ENCODE data around the gene NUDT22.
A peak's percentile ranks its signal among the peaks of the same experiment; 100 is the strongest.

The NUDT22 gene

DNA sequence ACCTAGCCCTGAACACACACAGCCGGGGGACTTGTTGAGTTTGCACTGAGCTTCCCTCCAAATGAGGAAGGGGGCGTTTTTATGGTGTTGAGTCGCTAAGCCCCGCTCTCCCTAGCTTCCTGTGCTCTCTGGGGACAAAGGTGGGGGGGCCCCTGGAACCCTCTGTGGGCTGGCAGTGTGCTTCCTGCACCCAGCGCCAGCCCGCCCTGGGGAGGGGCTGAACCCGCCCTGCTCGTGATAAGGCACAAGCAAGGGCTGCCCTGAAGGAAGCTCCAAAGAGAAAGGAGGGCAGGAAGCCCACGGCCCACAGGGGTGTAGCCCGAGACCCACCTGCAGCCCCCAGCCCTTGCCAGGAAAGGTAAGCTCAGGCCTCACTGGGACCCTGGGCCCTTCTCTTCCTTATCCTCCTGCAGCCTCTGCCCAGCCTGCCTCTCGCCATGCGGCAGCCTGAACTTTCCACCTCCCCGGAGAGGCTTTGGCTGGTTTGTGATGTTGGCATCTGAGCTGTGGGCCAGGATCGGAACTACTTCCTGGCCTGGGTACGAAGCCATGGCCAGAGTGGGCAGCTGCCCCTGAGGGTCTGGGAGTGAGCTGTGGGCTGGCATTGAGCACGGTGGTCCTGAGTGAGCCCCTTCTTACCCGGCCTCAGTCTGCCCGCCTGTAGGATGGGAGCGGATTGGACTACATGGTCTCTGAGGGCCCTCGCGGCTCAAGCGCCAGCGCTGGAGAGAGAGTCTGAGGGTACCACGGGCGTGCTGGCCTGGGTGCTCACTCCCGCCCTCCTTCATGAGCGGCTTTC, 19.4 kb upstream of the NUDT22 start, which contains the start of gene FERMT3:
TSS of gene FERMT3 (plus strand) at position 265 of the 799 bp plus-strand sequence. CDS start 644 bp downstream, outside the sequence.
- DNase-seq (ENCODE audit: low spot score): no peak

GRCh38 chr11:64207256-64208085, 18.6 kb upstream of the NUDT22 start:
- peak; percentile 68 for DNase-seq (ENCODE audit: low spot score)

DNA sequence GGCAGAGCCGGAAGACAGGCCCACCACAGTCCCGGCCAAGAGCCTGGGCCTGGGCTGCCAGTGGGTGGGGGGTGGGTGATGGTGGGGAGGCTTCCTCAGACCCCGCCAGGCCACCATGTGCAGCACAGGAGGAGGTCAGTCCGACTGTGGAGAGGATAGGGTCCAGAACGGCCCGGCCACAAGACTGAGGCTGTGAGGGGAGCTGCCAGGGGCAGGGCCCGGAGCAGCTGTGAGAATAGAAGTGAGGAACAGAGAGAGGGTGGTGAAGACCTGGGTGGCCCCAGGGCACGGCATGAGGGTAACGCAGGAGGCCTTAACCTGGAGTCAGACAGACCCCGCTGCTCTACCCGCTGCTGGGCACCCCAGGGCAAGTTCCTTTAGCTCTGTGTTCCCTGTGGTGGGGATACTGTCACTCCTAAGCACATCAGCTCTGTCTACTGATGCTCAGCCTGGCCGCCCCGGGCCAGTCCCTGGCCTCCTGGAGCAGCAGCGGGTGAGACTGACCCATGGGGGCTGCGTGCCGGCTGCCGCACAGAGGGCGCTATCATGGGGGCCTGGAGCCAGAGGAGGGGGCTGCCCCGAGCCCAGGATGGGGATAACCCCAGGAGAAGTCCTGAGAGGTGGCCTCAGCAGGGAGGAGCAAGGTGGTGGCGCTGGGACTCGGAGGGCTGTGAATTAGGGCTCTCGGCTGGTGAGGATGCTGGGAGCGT, 17.8 kb upstream of the NUDT22 start:
- DNase-seq (ENCODE audit: low spot score): no peak

DNA sequence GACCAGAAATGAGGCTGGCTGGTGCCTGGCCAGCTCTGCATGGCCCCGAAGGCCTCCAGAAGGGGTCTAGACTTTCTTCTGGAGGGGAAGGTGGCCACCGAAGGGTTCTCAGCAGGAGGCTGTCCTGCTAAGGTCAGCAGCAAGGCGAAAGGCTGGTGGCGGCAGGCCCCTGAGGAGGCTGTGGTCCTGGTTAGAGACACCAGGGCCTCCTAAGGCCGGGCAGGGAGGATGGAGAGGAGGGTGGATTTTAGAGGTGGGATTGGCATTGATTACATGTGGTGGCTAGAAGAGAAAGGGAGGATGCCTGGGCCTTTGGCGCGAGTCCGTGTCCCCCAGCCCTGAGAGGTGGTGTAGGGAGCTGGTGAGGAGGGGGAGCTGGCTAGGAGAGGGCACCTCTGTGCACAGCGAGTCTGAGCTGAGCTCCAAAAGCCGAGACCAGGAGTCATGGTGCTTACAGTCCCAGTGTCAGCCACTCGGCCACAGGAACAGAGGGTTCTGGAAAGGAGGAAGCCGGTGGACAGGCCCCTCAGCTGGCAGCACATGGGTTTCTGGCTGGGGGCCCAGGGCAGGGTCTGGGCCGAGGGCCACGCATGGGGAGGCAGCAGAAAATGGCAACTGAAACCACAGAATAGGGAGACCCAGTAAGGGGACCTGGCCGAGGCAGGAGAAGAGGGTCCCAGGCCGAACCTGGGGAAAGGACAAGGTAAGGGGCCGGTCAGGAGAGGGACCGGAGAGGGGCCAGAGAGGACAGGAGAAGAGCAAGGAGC, 17.1 kb upstream of the NUDT22 start:
- DNase-seq (ENCODE audit: low spot score): no peak

DNA sequence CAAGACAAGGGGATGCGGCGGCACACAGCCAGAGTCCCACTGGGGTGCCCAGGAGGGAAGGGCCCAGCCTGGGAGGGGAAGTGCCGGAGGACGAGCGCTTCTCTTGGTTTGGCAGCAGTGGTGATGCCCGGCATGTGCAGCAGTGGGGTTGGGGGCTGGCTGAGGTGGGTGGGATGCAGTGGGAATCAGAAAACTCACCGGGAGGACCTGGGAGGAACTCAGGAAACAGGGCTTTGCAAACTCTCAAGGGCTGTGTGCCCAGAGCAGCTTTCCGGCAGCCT, 16.6 kb upstream of the NUDT22 start:
- no peak for DNase-seq (ENCODE audit: low spot score)

DNA sequence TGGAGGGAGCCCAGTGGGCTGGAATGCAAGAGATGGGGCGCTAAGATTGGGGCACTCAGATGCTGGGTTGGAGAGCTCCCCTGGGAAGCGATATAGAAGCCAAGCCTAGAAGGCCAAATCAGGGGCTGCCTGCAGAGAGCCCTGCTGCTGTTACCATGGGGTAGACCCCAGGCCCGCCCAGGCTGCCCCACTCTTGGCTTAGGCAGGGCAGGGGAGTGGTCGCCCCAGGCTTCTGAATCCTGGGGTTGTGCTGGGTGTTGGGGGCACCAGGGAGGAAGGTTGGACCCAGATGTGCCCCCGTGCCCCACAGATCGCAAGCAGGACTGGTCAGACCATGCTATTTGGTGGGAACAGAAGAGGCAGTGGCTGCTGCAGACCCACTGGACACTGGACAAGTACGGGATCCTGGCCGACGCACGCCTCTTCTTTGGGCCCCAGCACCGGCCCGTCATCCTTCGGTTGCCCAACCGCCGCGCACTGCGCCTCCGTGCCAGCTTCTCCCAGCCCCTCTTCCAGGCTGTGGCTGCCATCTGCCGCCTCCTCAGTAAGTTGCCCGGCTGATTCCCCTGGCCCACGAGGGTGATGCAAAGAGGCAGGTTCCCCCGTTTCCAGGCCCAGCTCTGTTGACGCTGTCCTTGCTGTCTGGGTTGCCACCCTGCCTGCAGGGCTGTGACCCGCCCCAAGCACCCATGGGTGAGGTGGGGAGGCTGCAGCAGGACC, 15.6 kb upstream of the NUDT22 start:
- no peak for DNase-seq (ENCODE audit: low spot score)

DNA sequence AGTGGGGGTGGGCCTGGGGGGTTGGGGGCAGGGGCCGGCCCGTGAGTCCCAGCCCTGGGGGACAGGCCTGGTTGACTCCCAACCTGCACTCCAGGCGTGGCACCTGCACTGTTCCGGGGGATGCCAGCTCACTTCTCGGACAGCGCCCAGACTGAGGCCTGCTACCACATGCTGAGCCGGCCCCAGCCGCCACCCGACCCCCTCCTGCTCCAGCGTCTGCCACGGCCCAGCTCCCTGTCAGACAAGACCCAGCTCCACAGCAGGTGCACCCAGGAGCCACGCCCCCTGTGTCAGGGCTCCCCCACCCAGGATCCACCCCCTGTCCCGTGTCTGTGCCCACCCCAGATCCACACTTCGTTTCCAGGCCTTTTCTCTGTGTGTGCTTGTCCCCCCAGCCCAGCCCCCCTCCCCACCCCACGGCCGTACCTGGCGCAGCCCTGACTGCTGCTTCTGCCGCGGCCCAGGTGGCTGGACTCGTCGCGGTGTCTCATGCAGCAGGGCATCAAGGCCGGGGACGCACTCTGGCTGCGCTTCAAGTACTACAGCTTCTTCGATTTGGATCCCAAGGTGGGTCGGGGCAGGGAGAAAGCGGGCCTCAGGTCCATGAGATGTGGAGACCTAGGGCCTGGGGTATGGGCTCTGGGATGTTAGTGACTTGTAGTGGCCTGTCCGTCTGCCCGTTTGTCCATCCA, 14.7 kb upstream of the NUDT22 start:
- no peak for DNase-seq (ENCODE audit: low spot score)

- DNase-seq (ENCODE audit: low spot score): no peak
Measured at GRCh38 chr11:64216879-64217278, 9.2 kb upstream of the NUDT22 start.

GRCh38 chr11:64218628-64219353, 7.3 kb upstream of the NUDT22 start:
- DNase-seq (ENCODE audit: low spot score): no peak

- no peak for DNase-seq (ENCODE audit: low spot score)
Measured at GRCh38 chr11:64219354-64219684, 6.8 kb upstream of the NUDT22 start.

DNA sequence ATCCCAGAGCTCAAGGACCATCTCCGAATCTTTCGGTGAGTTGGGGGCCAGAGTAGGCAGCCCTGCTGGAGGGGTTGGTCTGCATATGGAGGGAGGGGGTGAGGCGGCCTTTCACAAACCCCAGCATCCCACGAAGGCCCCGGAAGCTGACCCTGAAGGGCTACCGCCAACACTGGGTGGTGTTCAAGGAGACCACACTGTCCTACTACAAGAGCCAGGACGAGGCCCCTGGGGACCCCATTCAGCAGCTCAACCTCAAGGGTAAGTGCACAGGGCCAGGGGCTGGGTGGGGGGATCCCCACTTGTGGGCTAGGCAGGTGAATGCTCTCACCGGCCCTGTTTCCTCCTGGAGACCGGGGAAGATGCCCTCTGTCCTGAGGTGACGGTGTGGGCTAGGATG, 6.3 kb upstream of the NUDT22 start:
- DNase-seq (ENCODE audit: low spot score): no peak

GRCh38 chr11:64220271-64220670, 5.8 kb upstream of the NUDT22 start:
- DNase-seq (ENCODE audit: low spot score): no peak

DNA sequence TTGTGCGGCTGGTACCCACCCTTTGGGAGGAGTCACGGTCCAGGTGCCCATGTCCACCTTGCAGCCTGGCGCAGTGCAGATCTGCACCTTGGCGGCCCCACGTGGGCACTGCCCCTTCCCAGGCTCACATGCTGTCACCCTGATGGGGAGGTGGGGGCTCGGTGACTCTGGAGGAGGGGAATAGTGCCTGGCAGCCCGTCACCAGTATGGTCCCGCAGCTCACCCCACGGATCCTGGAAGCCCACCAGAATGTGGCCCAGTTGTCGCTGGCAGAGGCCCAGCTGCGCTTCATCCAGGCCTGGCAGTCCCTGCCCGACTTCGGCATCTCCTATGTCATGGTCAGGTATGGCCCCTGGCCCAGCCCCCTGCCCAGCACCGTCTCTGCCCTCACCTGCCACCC, 5.3 kb upstream of the NUDT22 start:
- DNase-seq (ENCODE audit: low spot score): no peak

GRCh38 chr11:64222651-64223000, 3.4 kb upstream of the NUDT22 start:
- DNase-seq (ENCODE audit: low spot score): no peak

DNA sequence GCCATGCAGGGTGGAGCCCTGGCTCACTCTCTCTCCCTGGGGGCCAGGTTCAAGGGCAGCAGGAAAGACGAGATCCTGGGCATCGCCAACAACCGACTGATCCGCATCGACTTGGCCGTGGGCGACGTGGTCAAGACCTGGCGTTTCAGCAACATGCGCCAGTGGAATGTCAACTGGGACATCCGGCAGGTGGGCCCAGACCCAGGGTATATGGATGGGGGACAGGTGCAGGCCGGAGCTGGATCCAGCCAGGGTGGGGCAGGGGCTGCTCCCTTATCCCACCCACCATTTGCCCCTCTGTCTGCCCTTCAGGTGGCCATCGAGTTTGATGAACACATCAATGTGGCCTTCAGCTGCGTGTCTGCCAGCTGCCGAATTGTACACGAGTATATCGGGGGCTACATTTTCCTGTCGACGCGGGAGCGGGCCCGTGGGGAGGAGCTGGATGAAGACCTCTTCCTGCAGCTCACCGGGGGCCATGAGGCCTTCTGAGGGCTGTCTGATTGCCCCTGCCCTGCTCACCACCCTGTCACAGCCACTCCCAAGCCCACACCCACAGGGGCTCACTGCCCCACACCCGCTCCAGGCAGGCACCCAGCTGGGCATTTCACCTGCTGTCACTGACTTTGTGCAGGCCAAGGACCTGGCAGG, 2.9 kb upstream of the NUDT22 start:
- DNase-seq (ENCODE audit: low spot score): no peak

GRCh38 chr11:64224151-64224890, 1.8 kb upstream of the NUDT22 start:
- no peak for DNase-seq (ENCODE audit: low spot score)

GRCh38 chr11:64224891-64225607, 1.0 kb upstream of the NUDT22 start:
- DNase-seq (ENCODE audit: low spot score): no peak

DNA sequence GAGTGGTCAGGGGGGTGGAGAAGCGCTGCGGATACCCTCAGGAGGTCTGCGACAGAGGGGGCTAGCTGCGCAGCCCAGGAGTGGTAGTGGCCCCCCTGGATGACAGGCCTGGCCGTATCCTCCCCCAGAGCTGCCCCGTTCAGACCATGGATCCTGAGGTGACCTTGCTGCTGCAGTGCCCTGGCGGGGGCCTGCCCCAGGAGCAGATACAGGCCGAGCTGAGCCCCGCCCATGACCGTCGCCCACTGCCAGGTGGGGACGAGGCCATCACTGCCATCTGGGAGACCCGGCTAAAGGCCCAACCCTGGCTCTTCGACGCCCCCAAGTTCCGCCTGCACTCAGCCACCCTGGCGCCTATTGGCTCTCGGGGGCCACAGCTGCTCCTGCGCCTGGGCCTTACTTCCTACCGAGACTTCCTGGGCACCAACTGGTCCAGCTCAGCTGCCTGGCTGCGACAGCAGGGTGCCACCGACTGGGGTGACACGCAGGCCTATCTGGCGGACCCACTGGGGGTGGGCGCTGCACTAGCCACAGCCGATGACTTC, 505 bp downstream of the NUDT22 start:
- peak; percentile 66 for DNase-seq (ENCODE audit: low spot score)

Data from Ammon's horn (tissue), 1 donor.